Measurements from ENCODE around the gene STK36. TPM values are rescaled to one million over a fixed set of nuclear protein-coding genes. Genes with fewer than 3 reads are reported as not detected.

The STK36 gene
- total RNA-seq, 1 experiment from 2014 or later: 38.7 TPM

DNA sequence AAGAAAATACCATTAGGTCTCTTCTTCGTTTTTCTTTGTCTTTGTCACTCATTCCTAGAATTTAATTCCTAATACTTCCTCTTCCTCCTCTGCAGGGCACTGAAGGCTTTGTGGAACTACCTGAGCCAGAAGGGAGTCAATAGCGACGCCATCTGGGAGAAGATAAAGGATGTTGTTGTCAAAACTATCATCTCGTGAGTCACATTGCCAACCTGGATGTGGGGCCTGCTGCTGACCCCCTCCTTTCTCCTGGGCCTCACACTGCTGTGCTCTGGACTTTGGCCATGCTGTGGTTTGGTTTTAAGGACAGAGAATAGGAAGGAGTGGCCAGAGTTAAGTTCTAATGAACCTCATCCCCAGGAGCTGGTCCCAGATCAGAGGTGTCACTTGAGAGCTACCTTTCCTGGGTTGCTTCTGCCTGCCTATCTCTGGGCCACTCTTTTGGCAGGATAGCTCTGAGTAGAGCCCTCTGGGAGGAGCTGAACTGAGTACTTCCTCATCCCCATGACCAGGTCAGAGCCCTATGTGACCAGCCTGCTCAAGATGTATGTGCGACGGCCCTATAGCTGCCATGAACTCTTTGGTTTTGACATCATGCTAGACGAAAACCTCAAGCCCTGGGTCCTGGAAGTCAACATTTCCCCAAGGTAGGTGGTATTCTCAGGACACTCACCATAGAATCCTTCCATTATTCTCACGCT is 77.0 kb downstream of the STK36 start:
- H3K4ac ChIP-seq (ENCODE audit: low read depth, low read length): no peak overlapping the region
- H4K5ac ChIP-seq (ENCODE audit: insufficient read length, low read depth, low read length): no peak overlapping the region
- no peak overlapping the region for H2BK15ac ChIP-seq (ENCODE audit: low read depth, low read length)
- TF ChIP-seq, protein P1, sequence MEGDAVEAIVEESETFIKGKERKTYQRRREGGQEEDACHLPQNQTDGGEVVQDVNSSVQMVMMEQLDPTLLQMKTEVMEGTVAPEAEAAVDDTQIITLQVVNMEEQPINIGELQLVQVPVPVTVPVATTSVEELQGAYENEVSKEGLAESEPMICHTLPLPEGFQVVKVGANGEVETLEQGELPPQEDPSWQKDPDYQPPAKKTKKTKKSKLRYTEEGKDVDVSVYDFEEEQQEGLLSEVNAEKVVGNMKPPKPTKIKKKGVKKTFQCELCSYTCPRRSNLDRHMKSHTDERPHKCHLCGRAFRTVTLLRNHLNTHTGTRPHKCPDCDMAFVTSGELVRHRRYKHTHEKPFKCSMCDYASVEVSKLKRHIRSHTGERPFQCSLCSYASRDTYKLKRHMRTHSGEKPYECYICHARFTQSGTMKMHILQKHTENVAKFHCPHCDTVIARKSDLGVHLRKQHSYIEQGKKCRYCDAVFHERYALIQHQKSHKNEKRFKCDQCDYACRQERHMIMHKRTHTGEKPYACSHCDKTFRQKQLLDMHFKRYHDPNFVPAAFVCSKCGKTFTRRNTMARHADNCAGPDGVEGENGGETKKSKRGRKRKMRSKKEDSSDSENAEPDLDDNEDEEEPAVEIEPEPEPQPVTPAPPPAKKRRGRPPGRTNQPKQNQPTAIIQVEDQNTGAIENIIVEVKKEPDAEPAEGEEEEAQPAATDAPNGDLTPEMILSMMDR (conservative IDR thresholded peaks at IDR 0.05): no peak
- no peaks in the 10 kb centered on the region for H3K27me3 ChIP-seq (ENCODE audit: insufficient read depth, low read length)
- no peak overlapping the region for H4K8ac ChIP-seq (replicated peaks; ENCODE audit: insufficient read length, low read depth, low read length)
- no peaks in the 10 kb centered on the region for H3K9me3 ChIP-seq (ENCODE audit: control insufficient read depth, low read depth, low read length)
- no peaks in the 10 kb centered on the region for H4K20me1 ChIP-seq (ENCODE audit: control insufficient read depth, insufficient read depth, insufficient read length)
- H2BK120ac ChIP-seq (ENCODE audit: low read depth, low read length, poor library complexity, severe bottlenecking): no peak overlapping the region
- no peaks in the 10 kb centered on the region for H3K4me1 ChIP-seq (ENCODE audit: insufficient read depth, low read length)
- H3K23me2 ChIP-seq (ENCODE audit: insufficient read length, low read depth, low read length, poor library complexity, severe bottlenecking): no peaks in the 10 kb centered on the region
- H3K27me3 Mint-ChIP-seq (ENCODE audit: low read depth): no peaks in the 10 kb centered on the region
- no peak overlapping the region for H2BK5ac ChIP-seq (ENCODE audit: insufficient read length, low read length)
- no peak overlapping the region for H2AFZ ChIP-seq (ENCODE audit: low read length)
- H3K79me2 ChIP-seq (ENCODE audit: insufficient read depth, low read length): no peaks in the 10 kb centered on the region
- no peak overlapping the region for H3K9ac ChIP-seq (ENCODE audit: extremely low read depth, insufficient read length, low read length)
- H2BK20ac ChIP-seq (ENCODE audit: low read depth, low read length, poor library complexity, severe bottlenecking): no peak overlapping the region
- DNase-seq: no peak
- H3T11ph ChIP-seq (ENCODE audit: low read length): no peak overlapping the region
- H3K4me2 ChIP-seq (ENCODE audit: insufficient read depth, insufficient read length, low read length): no peak overlapping the region
- H3K27ac Mint-ChIP-seq: no peak overlapping the region
- H2AK5ac ChIP-seq (ENCODE audit: insufficient read length, low read length): no peak overlapping the region
- no CpG with 5 or more reads among the region's 8 CpGs for WGBS (ENCODE audit: extremely low coverage, insufficient read length, low lambda C conversion rate)
- H3K9me3 Mint-ChIP-seq: no peaks in the 10 kb centered on the region
- no peak overlapping the region for H3K4me3 Mint-ChIP-seq
- H3K56ac ChIP-seq (ENCODE audit: insufficient read length, low read depth, low read length): no peak overlapping the region
- H3K4me1 Mint-ChIP-seq: no peaks in the 10 kb centered on the region
- H2BK12ac ChIP-seq (ENCODE audit: insufficient read length, low read depth, low read length): no peak overlapping the region
- H3K18ac ChIP-seq (ENCODE audit: insufficient read length, low read depth, low read length): no peak overlapping the region
- H3K36me3 Mint-ChIP-seq (ENCODE audit: insufficient read depth in 1 of 3, low read depth in 3 of 3): peaks cover 64 to 94% (median 85%) of the 10 kb centered on the region in 3 experiments
- H3K23ac ChIP-seq (ENCODE audit: insufficient read length, low read depth, low read length): no peak overlapping the region
- no peaks in the 10 kb centered on the region for H3K79me1 ChIP-seq (ENCODE audit: insufficient read depth, low read depth, low read length, poor library complexity, severe bottlenecking)
- H4K91ac ChIP-seq (ENCODE audit: insufficient read length, low read depth, low read length): no peak overlapping the region
- no peak overlapping the region for H3K27ac ChIP-seq (ENCODE audit: insufficient read length, low read depth, low read length)
- H3K14ac ChIP-seq (ENCODE audit: insufficient read depth, low read length): no peak overlapping the region

Other genes with a start within 250 kb of the STK36 start
- 34.5 and 34.9 TPM in 2 replicates for gene USP37, start 103.7 kb upstream of the STK36 start, total RNA-seq (2021)
- gene CNOT9, start 103.2 kb upstream of the STK36 start, total RNA-seq (2021): 83.5 and 91.2 TPM in 2 replicates
- 0.18 and 0.42 TPM in 2 replicates for gene PLCD4, start 64.2 kb upstream of the STK36 start, total RNA-seq (2021)
- gene ZNF142, start 12.5 kb upstream of the STK36 start, total RNA-seq (2021): 41.4 and 43.4 TPM in 2 replicates
- gene BCS1L, start 12.4 kb upstream of the STK36 start, total RNA-seq (2021): 39.1 and 44.1 TPM in 2 replicates
- 35.3 and 40.7 TPM in 2 replicates for gene RNF25, start 84 bp upstream of the STK36 start, total RNA-seq (2021)
- 91.4 and 96.4 TPM in 2 replicates for gene TTLL4, start 38.7 kb downstream of the STK36 start, total RNA-seq (2021)
- 3.1 and 3.4 TPM in 2 replicates for gene CYP27A1, start 110.1 kb downstream of the STK36 start, total RNA-seq (2021)
- not detected in 2 replicates for gene PRKAG3, start 159.7 kb downstream of the STK36 start, total RNA-seq (2021)
- gene WNT6, start 187.7 kb downstream of the STK36 start, total RNA-seq (2021): not detected in 2 replicates
- gene WNT10A, start 208.8 kb downstream of the STK36 start, total RNA-seq (2021): not detected in 2 replicates

Data from H9 (cell line).